Stimulated activated naive B cell treated with anti-CD40 and anti-IgM and Interleukin-4, amounts not matched to agents 10 μg/mL and 1 μg/mL and 100 μg/mL, for 72 hours (primary cell): ENCODE results near the gene AHI1.

Experiments
- ATAC-seq, 2 donors: fragments of 150-1000 bp; cut with Tn5 transposase; replicated peaks; 2 replicates each; pipeline ENCODE4 v1.10.0; 2021; ENCODE audit warnings: moderate library complexity in 1 of 2
- DNase-seq: peaks from one replicate; pipeline ENCODE4 v3.0.0; 2021
- H3K27ac Mint-ChIP-seq: one replicate; pipeline ENCODE4 v1.8.0; 2022; ENCODE audit warnings: mild to moderate bottlenecking, mixed read lengths
- H3K27me3 Mint-ChIP-seq, 2 donors: one replicate each; pipeline ENCODE4 v1.8.0; 2022; ENCODE audit warnings: mixed read lengths in 2 of 2
- H3K36me3 Mint-ChIP-seq, 2 donors: one replicate each; pipeline ENCODE4 v1.8.0; 2022; ENCODE audit warnings: mixed read lengths in 2 of 2, mild to moderate bottlenecking in 1 of 2
- H3K4me1 Mint-ChIP-seq, 2 donors: one replicate each; pipeline ENCODE4 v1.8.0; 2022; ENCODE audit warnings: mixed read lengths in 2 of 2, mild to moderate bottlenecking in 1 of 2
- H3K4me3 Mint-ChIP-seq, 2 donors: one replicate each; pipeline ENCODE4 v1.8.0; 2022; ENCODE audit warnings: mild to moderate bottlenecking in 2 of 2, mixed read lengths in 2 of 2, moderate library complexity in 1 of 2
- H3K9me3 Mint-ChIP-seq, 2 donors: one replicate each; pipeline ENCODE4 v1.8.0; 2022; ENCODE audit warnings: mixed read lengths in 2 of 2, mild to moderate bottlenecking in 1 of 2

The AHI1 gene

DNA sequence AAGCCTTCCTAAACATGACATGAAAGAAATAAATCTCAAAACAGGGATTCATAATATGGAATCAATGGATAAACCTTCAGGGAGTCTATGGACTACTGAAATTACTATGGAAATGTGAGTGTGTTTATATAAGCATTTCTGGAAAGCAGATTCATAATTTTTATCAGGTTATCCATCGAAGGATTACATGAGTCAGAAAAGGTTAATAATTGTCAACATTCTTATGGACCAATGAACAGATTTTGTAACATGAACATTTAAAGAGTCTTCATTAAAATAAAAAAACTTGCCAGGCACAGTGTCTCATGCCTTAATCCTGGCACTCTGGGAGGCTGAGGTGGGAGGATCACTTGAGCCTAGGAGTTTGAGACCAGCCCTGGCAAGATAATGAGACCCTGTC is 84.8 kb downstream of the AHI1 start:
- DNase-seq (no peak), ATAC-seq (no peak)
- Mint-ChIP-seq H3K4me3 (no peak overlapping the region), H3K27ac (no peak overlapping the region), H3K4me1 (no peaks in the 10 kb centered on the region), H3K9me3 (no peaks in the 10 kb centered on the region), H3K27me3 (no peaks in the 10 kb centered on the region), H3K36me3 (peaks cover 9 to 11% of the 10 kb centered on the region in 2 donors)

DNA sequence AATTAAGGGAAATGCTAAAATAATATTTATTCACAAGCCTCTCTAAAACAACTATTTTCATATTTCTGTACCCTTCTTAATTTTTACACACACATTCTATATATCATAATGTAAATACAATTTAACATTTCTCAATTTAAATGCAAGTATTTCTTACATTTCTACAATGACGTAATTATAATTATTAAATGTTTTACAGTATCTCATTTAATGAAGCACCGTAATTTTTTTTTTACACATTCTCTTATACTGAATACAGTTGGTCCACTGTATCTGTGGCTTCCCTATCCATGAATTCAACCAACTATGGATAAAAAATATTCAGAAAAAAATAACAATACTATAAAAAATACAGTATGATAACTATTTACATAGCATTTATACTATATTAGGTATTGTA is 85.7 kb downstream of the AHI1 start:
- H3K36me3 Mint-ChIP-seq, result peaks cover 9 to 11% of the 10 kb centered on the region in 2 donors
- ATAC-seq (no peak), DNase-seq (no peak)
- H3K9me3 Mint-ChIP-seq, result no peaks in the 10 kb centered on the region
- H3K4me1 Mint-ChIP-seq, result no peaks in the 10 kb centered on the region
- no peaks in the 10 kb centered on the region for H3K27me3 Mint-ChIP-seq
- no peak overlapping the region for H3K27ac Mint-ChIP-seq
- no peak overlapping the region for H3K4me3 Mint-ChIP-seq

DNA sequence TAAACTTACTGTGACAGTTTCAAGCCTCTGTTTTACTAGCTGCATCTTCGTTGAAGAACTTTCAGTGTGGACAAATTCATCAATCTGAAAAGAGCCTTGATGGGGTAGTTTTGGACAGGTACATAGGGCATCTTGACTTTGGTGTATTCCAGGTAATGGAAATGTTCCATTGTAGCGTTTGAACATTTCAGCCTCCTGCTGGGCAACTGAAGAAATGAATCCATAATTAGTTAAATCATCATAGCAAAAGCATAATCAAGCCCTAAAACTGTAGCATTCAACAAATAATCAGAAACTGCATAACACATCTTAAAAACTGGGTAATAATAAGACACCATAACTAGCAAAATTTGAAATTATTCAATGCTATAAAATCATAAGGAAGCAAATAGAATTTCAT is 86.2 kb downstream of the AHI1 start:
- H3K36me3 Mint-ChIP-seq, result peaks cover 9 to 11% of the 10 kb centered on the region in 2 donors
- no peaks in the 10 kb centered on the region for H3K9me3 Mint-ChIP-seq
- DNase-seq, result no peak
- no peak for ATAC-seq
- H3K27me3 Mint-ChIP-seq, result no peaks in the 10 kb centered on the region
- H3K27ac Mint-ChIP-seq, result no peak overlapping the region
- no peak overlapping the region for H3K4me3 Mint-ChIP-seq
- H3K4me1 Mint-ChIP-seq, result no peaks in the 10 kb centered on the region

DNA sequence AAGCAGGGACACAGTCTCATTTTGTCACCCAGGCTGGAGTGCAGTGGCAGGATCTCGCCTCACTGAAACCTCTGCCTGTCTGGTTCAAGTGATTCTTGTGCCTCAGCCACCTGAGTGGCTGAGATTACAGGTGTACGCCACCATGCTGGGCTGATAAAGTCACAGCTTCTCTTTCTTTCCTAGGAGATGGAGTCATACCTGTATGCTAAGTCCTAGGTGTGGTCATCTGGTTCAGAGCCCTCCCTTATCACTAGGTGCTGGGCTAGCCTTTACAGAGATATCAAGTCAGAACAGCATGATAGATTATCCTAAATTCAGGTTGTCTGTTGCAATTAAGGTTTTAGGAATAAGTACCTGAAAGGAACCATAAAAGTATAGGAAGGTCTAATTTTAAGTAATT is 86.7 kb downstream of the AHI1 start:
- no peak overlapping the region for H3K27ac Mint-ChIP-seq
- H3K4me3 Mint-ChIP-seq, result no peak overlapping the region
- no peaks in the 10 kb centered on the region for H3K27me3 Mint-ChIP-seq
- DNase-seq, result no peak
- ATAC-seq, result no peak
- H3K9me3 Mint-ChIP-seq, result no peaks in the 10 kb centered on the region
- peaks cover 9 to 11% of the 10 kb centered on the region in 2 donors for H3K36me3 Mint-ChIP-seq
- H3K4me1 Mint-ChIP-seq, result no peaks in the 10 kb centered on the region

- Mint-ChIP-seq H3K27me3 (no peaks in the 10 kb centered on the region), H3K4me3 (no peak overlapping the region), H3K9me3 (no peaks in the 10 kb centered on the region), H3K36me3 (peaks cover 21 to 29% of the 10 kb centered on the region in 2 donors), H3K4me1 (no peaks in the 10 kb centered on the region), H3K27ac (no peak overlapping the region)
- no peak for DNase-seq
- ATAC-seq, result no peak
Measured at GRCh38 chr6:135403584-135403983, 94.0 kb downstream of the AHI1 start.

GRCh38 chr6:135402311-135402710 is 95.2 kb downstream of the AHI1 start:
- DNase-seq, result no peak
- no peaks in the 10 kb centered on the region for H3K9me3 Mint-ChIP-seq
- H3K27ac Mint-ChIP-seq, result no peak overlapping the region
- H3K4me3 Mint-ChIP-seq, result no peak overlapping the region
- ATAC-seq, result no peak
- H3K36me3 Mint-ChIP-seq, result peaks cover 22 to 29% of the 10 kb centered on the region in 2 donors
- no peaks in the 10 kb centered on the region for H3K27me3 Mint-ChIP-seq
- H3K4me1 Mint-ChIP-seq, result no peaks in the 10 kb centered on the region

GRCh38 chr6:135397172-135397952 is 100.2 kb downstream of the AHI1 start:
- Mint-ChIP-seq H3K36me3 (peaks cover 13 to 15% of the 10 kb centered on the region in 2 donors), H3K27me3 (no peaks in the 10 kb centered on the region), H3K4me1 (no peaks in the 10 kb centered on the region), H3K4me3 (no peak overlapping the region), H3K27ac (no peak overlapping the region), H3K9me3 (no peaks in the 10 kb centered on the region)
- ATAC-seq, result no peak
- no peak for DNase-seq

DNA sequence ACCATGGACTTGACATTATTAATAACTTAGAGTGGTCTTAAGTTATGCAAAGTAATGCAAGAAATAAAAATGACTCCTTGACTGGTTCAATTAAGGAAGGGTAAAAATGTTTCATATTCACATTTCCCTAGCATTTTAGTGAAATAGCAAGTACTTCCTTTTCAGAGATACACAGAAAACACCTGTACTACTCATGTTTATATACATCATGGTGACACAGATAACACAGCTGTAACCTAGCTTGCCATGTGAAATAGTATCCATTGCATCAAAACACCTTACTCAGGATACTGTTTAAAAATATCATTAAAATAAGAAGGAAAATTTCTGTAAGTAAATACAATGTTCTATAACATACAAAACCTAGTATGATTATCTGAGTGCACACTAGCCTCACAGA is 102.4 kb downstream of the AHI1 start:
- Mint-ChIP-seq H3K9me3 (no peaks in the 10 kb centered on the region), H3K4me3 (no peak overlapping the region), H3K27me3 (no peaks in the 10 kb centered on the region), H3K4me1 (no peaks in the 10 kb centered on the region), H3K36me3 (peaks cover 9 to 15% of the 10 kb centered on the region in 2 donors), H3K27ac (no peak overlapping the region)
- DNase-seq (no peak), ATAC-seq (no peak)

- Mint-ChIP-seq H3K27ac (no peak overlapping the region), H3K4me1 (no peaks in the 10 kb centered on the region), H3K4me3 (no peak overlapping the region), H3K9me3 (no peaks in the 10 kb centered on the region), H3K27me3 (no peaks in the 10 kb centered on the region), H3K36me3 (peaks cover 7 to 11% of the 10 kb centered on the region in 2 donors)
- DNase-seq (no peak), ATAC-seq (no peak)
Measured at GRCh38 chr6:135393289-135393688, 104.3 kb downstream of the AHI1 start.

GRCh38 chr6:135390458-135390857 is 107.1 kb downstream of the AHI1 start:
- no peaks in the 10 kb centered on the region for H3K9me3 Mint-ChIP-seq
- no peak overlapping the region for H3K27ac Mint-ChIP-seq
- no peaks in the 10 kb centered on the region for H3K4me1 Mint-ChIP-seq
- peaks cover 7 to 11% of the 10 kb centered on the region in 2 donors for H3K36me3 Mint-ChIP-seq
- ATAC-seq, result no peak
- no peak overlapping the region for H3K4me3 Mint-ChIP-seq
- no peak for DNase-seq
- no peaks in the 10 kb centered on the region for H3K27me3 Mint-ChIP-seq

GRCh38 chr6:135385299-135385698 is 112.2 kb downstream of the AHI1 start:
- H3K27me3 Mint-ChIP-seq, result no peaks in the 10 kb centered on the region
- DNase-seq, result no peak
- no peak for ATAC-seq
- H3K4me1 Mint-ChIP-seq, result no peaks in the 10 kb centered on the region
- no peak overlapping the region for H3K4me3 Mint-ChIP-seq
- peaks cover 6% of the 10 kb centered on the region in 2 donors for H3K36me3 Mint-ChIP-seq
- H3K9me3 Mint-ChIP-seq, result no peaks in the 10 kb centered on the region
- H3K27ac Mint-ChIP-seq, result no peak overlapping the region

DNA sequence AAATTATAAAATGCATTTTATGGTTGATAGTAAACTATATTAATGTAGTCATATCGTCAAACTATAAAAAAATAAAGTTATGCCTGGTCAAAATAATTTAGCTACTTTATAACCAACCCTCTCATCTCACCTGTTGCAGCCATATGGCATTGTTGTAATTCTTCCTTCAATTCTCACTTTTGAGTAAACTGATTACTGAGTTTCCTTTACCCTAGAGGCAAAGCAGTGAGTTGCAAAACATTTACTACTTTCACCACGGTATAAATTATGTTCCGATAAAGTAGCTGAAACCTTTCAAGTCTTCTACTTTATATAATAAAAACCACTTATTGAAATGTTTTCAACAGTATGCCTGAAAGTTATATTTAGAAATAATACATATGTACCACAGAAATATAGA is 113.8 kb downstream of the AHI1 start:
- no peak overlapping the region for H3K27ac Mint-ChIP-seq
- H3K9me3 Mint-ChIP-seq, result no peaks in the 10 kb centered on the region
- DNase-seq (no peak), ATAC-seq (no peak)
- H3K27me3 Mint-ChIP-seq, result no peaks in the 10 kb centered on the region
- H3K4me1 Mint-ChIP-seq, result no peaks in the 10 kb centered on the region
- H3K4me3 Mint-ChIP-seq, result no peak overlapping the region
- H3K36me3 Mint-ChIP-seq, result peaks cover 2 to 4% of the 10 kb centered on the region in 2 donors

DNA sequence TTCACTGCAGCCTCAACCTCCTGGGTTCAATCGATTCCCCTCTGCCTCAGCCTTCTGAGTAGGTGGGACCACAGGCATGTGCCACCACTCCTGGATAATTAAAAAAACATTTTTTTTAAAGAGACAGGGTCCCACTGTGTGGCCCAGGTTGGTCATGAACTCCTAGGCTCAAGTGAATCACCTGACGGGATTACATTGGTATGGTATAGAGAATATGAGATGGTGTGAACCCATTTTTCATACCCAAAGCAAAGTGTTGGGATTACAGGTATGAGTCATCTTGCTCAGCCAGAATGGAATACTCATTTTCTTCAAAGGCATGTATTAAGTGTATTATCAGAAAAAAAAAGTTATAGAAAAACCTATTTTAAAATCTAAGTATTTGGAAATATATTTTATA is 114.2 kb downstream of the AHI1 start:
- DNase-seq, result no peak
- no peak for ATAC-seq
- H3K9me3 Mint-ChIP-seq, result no peaks in the 10 kb centered on the region
- no peak overlapping the region for H3K4me3 Mint-ChIP-seq
- H3K27me3 Mint-ChIP-seq, result no peaks in the 10 kb centered on the region
- H3K4me1 Mint-ChIP-seq, result no peaks in the 10 kb centered on the region
- peaks cover 0 to 4% of the 10 kb centered on the region in 2 donors for H3K36me3 Mint-ChIP-seq
- H3K27ac Mint-ChIP-seq, result no peak overlapping the region

DNA sequence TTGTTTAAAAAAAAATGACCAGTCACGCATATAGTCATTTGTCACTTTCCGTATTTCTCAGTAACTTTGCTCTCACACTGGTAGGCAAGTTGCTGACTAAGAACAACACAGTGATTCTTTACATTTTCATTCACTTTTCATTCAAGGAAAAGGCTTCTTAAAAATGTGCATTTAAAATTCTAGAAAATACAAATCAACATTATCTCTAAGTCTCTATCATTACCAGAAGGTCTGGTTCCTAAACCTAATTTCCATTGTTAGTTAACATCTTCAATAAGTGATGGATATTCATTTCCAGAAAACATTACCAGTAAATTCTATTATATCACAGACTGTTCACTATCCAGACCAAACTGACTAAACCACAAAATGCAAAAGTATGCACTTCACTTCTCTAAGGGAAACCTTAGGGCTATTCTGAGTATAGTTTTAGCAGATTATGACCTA is 115.3 kb downstream of the AHI1 start:
- Mint-ChIP-seq H3K4me3 (no peak overlapping the region), H3K9me3 (no peaks in the 10 kb centered on the region), H3K4me1 (no peaks in the 10 kb centered on the region), H3K27ac (no peak overlapping the region), H3K27me3 (no peaks in the 10 kb centered on the region), H3K36me3 (peaks cover 0 to 4% of the 10 kb centered on the region in 2 donors)
- DNase-seq (no peak), ATAC-seq (peak in 1 of 2 donors; percentile 71)

DNA sequence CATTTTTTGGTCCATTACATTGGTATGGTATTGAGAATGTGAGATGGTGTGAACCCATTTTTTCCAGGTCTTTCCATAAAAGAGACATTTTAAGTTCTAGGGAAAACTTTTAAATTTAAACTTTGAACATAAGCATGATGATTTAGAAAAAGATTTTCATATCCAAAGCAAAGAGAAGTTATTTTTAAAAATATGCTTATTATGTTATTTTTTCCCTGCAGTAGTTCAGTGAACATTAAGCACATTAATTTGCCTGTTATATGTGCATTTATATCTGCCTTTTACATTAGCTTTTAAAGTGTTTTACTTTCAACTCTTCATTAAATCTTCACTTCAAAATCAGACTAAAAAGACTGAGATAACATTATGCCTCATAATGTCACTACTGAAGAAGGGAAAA is 116.7 kb downstream of the AHI1 start:
- peaks cover 0 to 4% of the 10 kb centered on the region in 2 donors for H3K36me3 Mint-ChIP-seq
- no peak overlapping the region for H3K27ac Mint-ChIP-seq
- H3K4me3 Mint-ChIP-seq, result no peak overlapping the region
- no peak for DNase-seq
- H3K27me3 Mint-ChIP-seq, result no peaks in the 10 kb centered on the region
- H3K4me1 Mint-ChIP-seq, result no peaks in the 10 kb centered on the region
- H3K9me3 Mint-ChIP-seq, result no peaks in the 10 kb centered on the region
- no peak for ATAC-seq
